HepG2 (cell line): Measurements from ENCODE around the gene ZNF391. TPM values are rescaled to one million over a fixed set of nuclear protein-coding genes. Genes with fewer than 3 reads are reported as not detected.
A peak's percentile ranks its signal among the peaks of the same experiment; 100 is the strongest.

Experiments
- ARID3A ChIP-seq: IDR thresholded peaks from 2 replicates; pipeline ENCODE4 v1.6.1; 2012; ENCODE audit warnings: low read depth, low read length, improper control_type of control experiment
- ASH2L ChIP-seq: fragments of 300-600, 200-600 bp; sonication (generic); IDR thresholded peaks from 2 replicates; pipeline ENCODE4 v1.7.0; 2017; ENCODE audit warnings: low read depth, mild to moderate bottlenecking, moderate library complexity, mixed read lengths, low read length; ENCODE audit not compliant: insufficient read length
- EZH2 ChIP-seq: conservative IDR thresholded peaks from 2 replicates; pipeline ENCODE4 v1.6.1; 2012; ENCODE audit warnings: mild to moderate bottlenecking, low read depth, low read length, moderate library complexity
- GLI4 ChIP-seq: sonication (generic); formaldehyde crosslinking; IDR thresholded peaks from 2 replicates; pipeline ENCODE4 v1.5.1; 2020; ENCODE audit warnings: missing genetic modification reagents, mild to moderate bottlenecking, moderate library complexity, borderline replicate concordance
- GTF2F1 ChIP-seq: fragments of 150-350 bp; IDR thresholded peaks from 2 replicates; pipeline ENCODE4 v1.6.1; 2014; ENCODE audit warnings: low read length
- HNRNPLL ChIP-seq: fragments of 200-400 bp; formaldehyde crosslinking; IDR thresholded peaks from 2 replicates; pipeline ENCODE4 v1.6.1; 2017; ENCODE audit warnings: mild to moderate bottlenecking, low read depth, low read length; ENCODE audit not compliant: poor library complexity, severe bottlenecking
- JARID2 ChIP-seq: sonication (generic); formaldehyde crosslinking; IDR thresholded peaks from 2 replicates; pipeline ENCODE4 v1.8.1; 2023; ENCODE audit warnings: missing genetic modification reagents, inconsistent platforms; ENCODE audit not compliant: insufficient replicate concordance
- JDP2 ChIP-seq: sonication (generic); formaldehyde crosslinking; IDR thresholded peaks from 2 replicates; pipeline ENCODE4 v1.8.1; 2022; ENCODE audit warnings: missing genetic modification reagents, borderline replicate concordance
- KDM5A ChIP-seq: fragments of 200-600 bp; sonication (generic); IDR thresholded peaks from 2 replicates; pipeline ENCODE4 v1.7.0; 2018; ENCODE audit warnings: antibody characterized with exemption, mild to moderate bottlenecking, low read length, borderline replicate concordance
- MYC ChIP-seq: sonication (generic); formaldehyde crosslinking; IDR thresholded peaks from 2 replicates; pipeline ENCODE4 v1.9.0; 2021; ENCODE audit warnings: missing genetic modification reagents, borderline replicate concordance
- NFIC ChIP-seq: IDR thresholded peaks from 2 replicates; pipeline ENCODE4 v1.6.1; 2012; ENCODE audit warnings: mild to moderate bottlenecking, low read length, inconsistent platforms
- NFYC ChIP-seq: IDR thresholded peaks from 2 replicates; pipeline ENCODE4 v1.6.1; 2016; ENCODE audit warnings: missing genetic modification reagents, missing compliant biosample characterization
- POLR2AphosphoS5 ChIP-seq: IDR thresholded peaks from 2 replicates; pipeline ENCODE4 v1.6.1; 2012; ENCODE audit warnings: low read depth, low read length
- RFXAP ChIP-seq: sonication (generic); formaldehyde crosslinking; IDR thresholded peaks from 2 replicates; pipeline ENCODE4 v1.4.0; 2020; ENCODE audit warnings: missing genetic modification reagents, borderline replicate concordance
- TCF7L2 ChIP-seq: IDR thresholded peaks from 2 replicates; pipeline ENCODE4 v1.6.1; 2011; ENCODE audit warnings: mild to moderate bottlenecking, low read depth, low read length, moderate library complexity
- TFDP1 ChIP-seq: IDR thresholded peaks from 2 replicates; pipeline ENCODE4 v1.6.1; 2016; ENCODE audit warnings: missing compliant biosample characterization, missing genetic modification reagents, borderline replicate concordance
- TIGD3 ChIP-seq: sonication (generic); formaldehyde crosslinking; IDR thresholded peaks from 2 replicates; pipeline ENCODE4 v1.5.1; 2020; ENCODE audit warnings: mild to moderate bottlenecking, missing genetic modification reagents, borderline replicate concordance
- ZBTB21 ChIP-seq: sonication (generic); formaldehyde crosslinking; IDR thresholded peaks from 2 replicates; pipeline ENCODE4 v1.4.0; 2020; ENCODE audit warnings: missing genetic modification reagents
- ZFP36L2 ChIP-seq: sonication (generic); formaldehyde crosslinking; IDR thresholded peaks from 2 replicates; pipeline ENCODE4 v1.4.0; 2020; ENCODE audit warnings: missing genetic modification reagents
- ZNF34 ChIP-seq: sonication (generic); formaldehyde crosslinking; IDR thresholded peaks from 2 replicates; pipeline ENCODE4 v1.4.0; 2020; ENCODE audit warnings: mild to moderate bottlenecking, missing genetic modification reagents, borderline replicate concordance
- ZNF431 ChIP-seq: sonication (generic); formaldehyde crosslinking; IDR thresholded peaks from 2 replicates; pipeline ENCODE4 v1.9.0; 2022; ENCODE audit warnings: missing genetic modification reagents, low read depth, mild to moderate bottlenecking, borderline replicate concordance
- ZNF546 ChIP-seq: sonication (generic); formaldehyde crosslinking; conservative IDR thresholded peaks from 2 replicates; pipeline ENCODE4 v1.8.1; 2023; ENCODE audit warnings: mild to moderate bottlenecking, missing genetic modification reagents
- ZNF552 ChIP-seq: sonication (generic); formaldehyde crosslinking; IDR thresholded peaks from 2 replicates; pipeline ENCODE4 v1.9.0; 2022; ENCODE audit warnings: missing genetic modification reagents, mild to moderate bottlenecking, borderline replicate concordance
- ZNF569 ChIP-seq: sonication (generic); formaldehyde crosslinking; IDR thresholded peaks from 2 replicates; pipeline ENCODE4 v1.5.0; 2020; ENCODE audit warnings: mild to moderate bottlenecking, missing genetic modification reagents, moderate library complexity, borderline replicate concordance
- ZSCAN20 ChIP-seq: sonication (generic); formaldehyde crosslinking; IDR thresholded peaks from 2 replicates; pipeline ENCODE4 v1.4.0; 2020; ENCODE audit warnings: missing genetic modification reagents, mild to moderate bottlenecking, borderline replicate concordance
- ZSCAN29 ChIP-seq: sonication (generic); formaldehyde crosslinking; conservative IDR thresholded peaks from 2 replicates; pipeline ENCODE4 v1.4.0; 2020; ENCODE audit warnings: mild to moderate bottlenecking, missing genetic modification reagents
- polyA plus RNA-seq, 8 experiments: library from polyadenylated mRNA; depleted of rRNA in 3 of 8; stranded (reverse) in 7 of 8; unstranded in 1 of 8; fragments of >200 nt; fragmentation: Illumina TruSeq in 4 of 8; extraction: Trizol in 4 of 8; gene quantifications; 2 replicates each; pipeline versions ENCODE4 v1.2.1 to v1.2.3, GENCODE V29; 2011 to 2016; ENCODE audit warnings: low read depth in 4 of 8, missing spikeins in 1 of 8, mixed read lengths in 1 of 8; ENCODE audit not compliant: insufficient read depth in 1 of 8
- total RNA-seq, 5 experiments: library from RNA; depleted of rRNA; stranded (reverse); fragments of >200 nt; fragmentation: Illumina TruSeq; extraction: Trizol; gene quantifications; 2 replicates each; pipeline ENCODE4 v1.2.3, GENCODE V29; 2016; ENCODE audit warnings: low read depth in 1 of 5

ZNF391 gene
- total and polyA plus RNA-seq, 2 of the 13 experiments (the other 11 are each of a cell fraction or from before 2014, with no cell fraction given), result 0.78 to 1.7 TPM

DNA sequence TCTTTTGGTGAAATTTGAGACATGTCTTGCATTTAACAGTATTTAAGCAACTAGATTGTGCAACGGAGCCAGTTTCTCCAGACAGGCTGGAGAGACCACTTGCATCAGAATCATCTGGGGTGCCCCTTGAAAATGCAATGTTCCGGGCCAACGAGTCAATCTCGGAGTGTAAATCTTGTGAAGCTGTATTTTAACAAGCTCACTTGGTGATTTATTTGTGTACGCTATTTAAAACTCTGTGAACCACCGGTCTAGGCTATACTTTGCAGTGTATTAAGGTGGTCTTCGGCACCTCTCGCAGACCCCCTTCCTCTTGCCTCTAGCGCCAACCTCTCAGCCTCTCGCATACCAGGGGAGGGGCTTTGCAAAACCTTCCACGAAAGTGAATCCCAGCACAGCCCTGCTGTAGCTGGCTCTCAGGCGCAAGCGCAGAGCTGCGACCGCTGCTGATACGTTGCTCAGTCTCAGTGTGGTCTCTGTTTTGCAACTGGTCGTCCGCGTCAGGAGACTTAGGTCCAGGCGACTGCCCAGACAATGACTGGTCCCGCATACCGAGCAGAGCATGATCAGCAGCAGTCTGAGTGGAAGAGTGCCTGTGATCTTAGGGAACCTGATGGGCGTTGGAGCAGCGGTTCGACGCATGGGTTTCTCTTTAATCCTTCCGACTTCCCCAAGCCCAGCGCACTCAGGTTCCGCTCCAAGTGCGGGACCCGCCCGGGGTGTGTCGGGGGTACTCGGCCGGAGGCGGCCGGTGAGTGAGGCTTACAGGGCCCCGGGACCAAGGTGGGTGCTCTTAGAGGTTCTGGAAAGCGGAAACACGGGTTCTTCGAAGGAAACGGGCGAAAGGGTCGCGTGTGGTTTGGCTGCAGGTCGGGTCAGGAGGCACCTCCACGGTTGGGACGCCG is at the start of gene ZNF391 (continued):
- 0 out of 2 replicates have a peak, but pooled peaks have one; percentile 21 for TF ChIP-seq TIGD3 (CRISPR knock-in tag)
- 0 out of 2 replicates have a peak, but pooled peaks have one; percentile 8 for TF ChIP-seq ARID3A
- no peak for TF ChIP-seq ZBTB21 (CRISPR knock-in tag)
- TF ChIP-seq JARID2 (CRISPR knock-in tag), result peak; percentile 87
- no peak for TF ChIP-seq GLI4
- TF ChIP-seq HNRNPLL, result peak; percentile 79
- peak; percentile 64 for TF ChIP-seq NFYC (CRISPR knock-in tag)
- TF ChIP-seq JDP2 (CRISPR knock-in tag), result no peak
- peak; percentile 92; the same call in 1 of the 2 replicates for TF ChIP-seq ZNF552 (CRISPR knock-in tag)
- peak; percentile 76; the same call in 1 of the 2 replicates for TF ChIP-seq ZNF34 (CRISPR knock-in tag)
- TF ChIP-seq ZNF431 (CRISPR knock-in tag), result no peak
- peak; percentile 55 for TF ChIP-seq TFDP1 (CRISPR knock-in tag)
- peak; percentile 87 for TF ChIP-seq RFXAP
- TF ChIP-seq NFIC, result no peak
- TF ChIP-seq KDM5A, result peak; percentile 90
- TF ChIP-seq ZSCAN20 (CRISPR knock-in tag), result no peak
- TF ChIP-seq MYC (CRISPR knock-in tag), result peak; percentile 88
- TF ChIP-seq ZNF569 (CRISPR knock-in tag), result no peak; the same call in 1 of the 2 replicates
- TF ChIP-seq ASH2L, result peak; percentile 87
- TF ChIP-seq ZNF546 (CRISPR knock-in tag), result no peak
- TF ChIP-seq TCF7L2, result no peak
- TF ChIP-seq ZSCAN29, result peak; percentile 87; the same call in 1 of the 2 replicates
- no peak for TF ChIP-seq ZFP36L2 (CRISPR knock-in tag)
- TF ChIP-seq EZH2, result no peak
- peak; percentile 47; the same call in 1 of the 2 replicates for TF ChIP-seq GTF2F1
- peak; percentile 82 for TF ChIP-seq POLR2AphosphoS5
